Retinal pigment epithelial cell (primary cell): Measurements from ENCODE around the gene TUBA4B.
A peak's percentile ranks its signal among the peaks of the same experiment; 100 is the strongest.

Experiments
- DNase-seq: peaks from one replicate; pipeline ENCODE4 v3.0.0-alpha.2; 2010; ENCODE audit warnings: low read depth
- H3K4me3 ChIP-seq: 2 replicates; pipeline ENCODE4 v1.5.1; 2011; ENCODE audit warnings: mild to moderate bottlenecking, low read length, control low read depth, moderate library complexity
- CTCF ChIP-seq: conservative IDR thresholded peaks from 2 replicates; pipeline ENCODE4 v1.5.1; 2011; ENCODE audit warnings: low read depth, low read length, control low read depth, inconsistent platforms

Gene TUBA4B

DNA sequence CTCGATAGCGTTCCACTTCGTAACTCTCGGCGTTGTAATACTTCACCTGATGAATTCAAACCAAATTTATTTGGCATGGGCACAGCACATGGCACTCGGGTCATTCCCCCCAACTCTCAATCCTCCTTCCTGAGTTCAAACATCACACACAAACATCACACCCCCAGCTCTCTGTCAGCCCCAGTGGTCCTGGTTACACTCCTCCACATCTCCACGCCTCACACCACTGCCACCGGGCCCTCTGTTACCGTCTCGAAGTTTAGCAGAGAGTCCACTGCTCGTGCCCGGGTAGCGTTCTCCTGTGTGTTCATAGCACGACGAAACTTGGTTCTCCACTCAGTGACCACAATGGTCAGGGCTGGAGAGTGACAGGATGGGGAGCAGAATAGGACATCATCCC is 38.9 kb upstream of the TUBA4B start:
- H3K4me3 ChIP-seq: no peak overlapping the region
- DNase-seq: no peak
- no peak for TF ChIP-seq CTCF

DNA sequence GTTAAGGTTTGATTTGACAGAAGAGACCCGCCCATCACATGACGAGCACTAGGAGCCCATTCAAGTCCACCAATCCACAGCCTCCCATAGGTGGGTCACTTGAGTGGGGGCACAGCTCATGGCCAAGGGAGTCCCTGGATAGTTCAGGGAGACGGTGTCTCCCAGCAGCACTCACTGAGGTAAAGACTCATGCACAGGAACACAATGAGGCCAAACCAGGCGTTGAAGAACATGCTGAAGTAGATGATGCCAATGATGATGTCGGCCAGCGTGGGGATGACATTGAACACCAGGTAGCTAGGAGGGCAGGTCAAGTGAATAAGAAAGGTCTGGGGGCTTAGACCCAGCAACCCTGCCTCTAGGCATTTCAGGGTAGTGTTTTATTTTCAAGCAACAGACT is 38.3 kb upstream of the TUBA4B start:
- DNase-seq: no peak
- TF ChIP-seq CTCF: no peak
- no peak overlapping the region for H3K4me3 ChIP-seq

DNA sequence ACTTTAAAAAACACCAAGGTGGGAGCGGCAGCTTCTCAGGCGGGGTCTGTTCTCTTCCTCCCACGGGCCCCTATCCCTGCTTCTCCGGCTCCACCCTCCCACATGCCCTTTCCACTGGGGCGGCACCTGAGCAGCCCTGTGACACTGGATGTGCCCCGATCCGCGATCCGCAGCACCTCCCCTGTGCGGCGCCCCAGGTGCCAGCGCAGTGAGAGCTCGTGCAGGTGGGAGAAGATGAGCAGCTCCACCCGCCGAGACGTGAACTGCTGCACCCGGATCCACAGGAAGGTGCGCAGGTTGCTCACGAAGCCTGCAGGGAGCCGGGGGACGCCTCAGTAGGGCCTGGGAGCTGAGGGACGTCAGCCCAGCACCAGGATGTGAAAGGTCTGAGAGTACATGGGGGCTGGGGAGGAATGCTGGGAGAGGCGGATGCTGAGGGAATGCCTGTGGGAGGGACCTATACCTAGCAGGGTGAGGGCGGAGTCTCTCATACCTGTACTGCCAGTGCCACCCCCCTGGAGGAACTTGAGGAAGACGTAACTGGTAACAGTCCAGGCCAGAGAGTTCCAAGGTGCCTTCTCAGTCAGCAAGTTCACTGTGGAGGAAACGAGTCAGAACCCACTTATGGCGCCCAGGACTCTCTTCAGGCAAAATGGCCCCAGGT is 37.0 kb upstream of the TUBA4B start:
- no peak for DNase-seq
- no peak overlapping the region for H3K4me3 ChIP-seq
- TF ChIP-seq CTCF: no peak

DNA sequence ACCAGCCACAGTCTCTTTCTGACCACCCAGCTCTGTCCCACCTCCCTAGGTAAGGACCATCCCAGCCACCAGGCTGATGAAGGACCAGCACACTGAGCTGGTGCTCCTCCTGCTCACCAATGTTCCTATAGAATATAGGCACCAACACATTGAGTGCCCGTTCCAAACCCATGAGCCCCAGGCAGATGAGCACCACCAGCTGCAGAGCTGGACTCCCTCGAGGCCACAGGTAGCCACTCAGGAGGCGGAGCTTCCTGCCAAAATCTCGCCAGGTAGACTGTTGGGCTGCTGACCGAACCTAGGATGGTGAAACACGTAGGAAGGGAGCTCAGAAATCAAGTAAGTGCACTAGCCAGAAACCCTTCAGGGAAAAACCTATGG is 36.5 kb upstream of the TUBA4B start:
- no peak overlapping the region for H3K4me3 ChIP-seq
- no peak for DNase-seq
- TF ChIP-seq CTCF: no peak

GRCh38 chr2:219218217-219218731 is 34.8 kb upstream of the TUBA4B start:
- no peak for TF ChIP-seq CTCF
- peak; percentile 28 for DNase-seq
- peak overlapping the region; percentile 39 for H3K4me3 ChIP-seq

DNA sequence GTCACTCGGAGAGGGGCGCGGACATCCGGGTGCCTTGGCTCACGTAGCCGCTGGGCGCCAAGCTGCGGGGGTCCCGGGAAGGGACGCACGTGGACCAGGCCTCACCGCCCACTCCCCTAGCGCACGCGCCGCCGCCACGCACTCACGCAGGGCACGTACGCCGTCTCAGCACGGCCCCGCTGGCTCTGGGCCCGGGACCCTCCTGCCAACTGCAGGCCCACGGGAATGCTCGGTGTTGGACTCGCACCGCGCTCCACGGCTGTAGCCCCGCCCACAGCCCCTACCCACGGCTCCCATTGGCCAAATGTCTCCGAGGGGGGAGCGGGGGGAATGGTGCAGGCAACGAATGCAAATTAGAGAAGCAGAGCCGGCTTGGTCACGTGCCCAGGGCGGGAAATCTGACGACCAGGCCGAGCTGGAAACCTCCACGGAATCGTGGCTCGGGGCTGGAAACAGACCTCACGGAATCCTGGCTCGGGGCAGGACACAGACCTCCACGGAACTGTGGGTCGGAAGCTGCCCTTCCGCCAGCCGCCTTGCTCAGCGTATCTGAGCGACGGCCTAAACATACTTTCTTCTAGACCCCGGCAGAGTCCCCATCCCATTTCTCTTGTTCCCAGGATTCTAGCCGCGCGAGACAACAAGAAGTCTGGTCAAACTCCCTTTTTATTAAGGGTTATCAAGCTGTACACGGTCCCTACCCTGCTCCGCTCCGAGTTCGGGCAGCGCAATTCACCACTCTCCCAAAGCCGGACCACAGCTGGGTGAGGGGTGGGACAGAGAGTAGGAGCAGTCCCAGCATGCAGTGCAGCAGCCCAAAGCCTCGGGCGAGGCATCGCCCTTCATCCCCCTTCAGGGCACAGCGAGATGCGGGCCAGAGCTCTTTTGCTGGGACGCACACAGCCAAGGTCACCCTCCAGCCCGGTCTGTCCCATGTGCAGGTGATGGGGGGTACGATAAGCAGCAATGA is 34.0 kb upstream of the TUBA4B start, which contains the start of gene ABCB6:
Gene ABCB6 (minus strand): TSS at position 227 of the 970 bp plus-strand sequence. CDS start 285 bp downstream, outside the sequence.
- TF ChIP-seq CTCF: no peak
- H3K4me3 ChIP-seq: peak within 1 kb of the TSS; percentile 39
- DNase-seq: peak; percentile 68
